HUES48 (cell line): ENCODE data around the gene RCAN2.
"Not testable (repeated sequence)": the region's sequence is repeated elsewhere in the genome, so short reads cannot be mapped to it uniquely, and the experiment has no call there.

Source experiments
- H3K27ac ChIP-seq: one replicate; pipeline ENCODE4 v1.7.0; 2013; ENCODE audit warnings: low read depth, low read length, inconsistent platforms
- H3K27me3 ChIP-seq: 2 replicates; pipeline ENCODE4 v1.6.1; 2013; ENCODE audit warnings: mild to moderate bottlenecking, low read length; ENCODE audit not compliant: control insufficient read depth, insufficient read depth
- H3K36me3 ChIP-seq: 2 replicates; pipeline ENCODE4 v1.6.1; 2013; ENCODE audit warnings: low read length; ENCODE audit not compliant: control insufficient read depth, insufficient read depth
- H3K4me1 ChIP-seq: 2 replicates; pipeline ENCODE4 v1.6.1; 2013; ENCODE audit warnings: mild to moderate bottlenecking, low read length; ENCODE audit not compliant: control insufficient read depth, insufficient read depth
- H3K4me3 ChIP-seq: 2 replicates; pipeline ENCODE4 v1.5.1; 2013; ENCODE audit warnings: mild to moderate bottlenecking, low read depth, low read length
- H3K9ac ChIP-seq: 2 replicates; pipeline ENCODE4 v1.6.1; 2013; ENCODE audit warnings: mild to moderate bottlenecking, low read depth, low read length, moderate library complexity
- H3K9me3 ChIP-seq: 2 replicates; pipeline ENCODE4 v1.6.1; 2013; ENCODE audit warnings: low read length; ENCODE audit not compliant: control insufficient read depth, insufficient read depth

RCAN2 gene

DNA sequence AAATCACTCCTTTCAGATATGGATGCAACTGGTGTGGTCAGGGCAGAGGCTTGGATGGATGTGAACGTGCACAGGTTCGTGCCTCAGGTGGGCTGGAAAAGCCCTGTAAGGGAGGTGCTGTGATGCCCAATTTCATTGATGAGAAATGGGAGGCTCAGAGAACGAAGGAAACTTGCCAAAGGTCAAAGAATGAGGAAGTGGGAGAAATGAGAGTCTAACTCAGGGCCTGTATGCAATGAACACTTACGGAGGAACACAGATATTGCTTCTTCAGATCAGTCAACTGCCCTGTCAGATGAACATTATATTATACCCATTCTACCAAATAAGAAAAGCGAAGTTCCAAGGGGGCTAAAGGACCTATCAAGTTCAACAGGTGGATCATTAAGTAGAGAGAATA lies 134.7 kb downstream of the RCAN2 start:
- no peaks in the 10 kb centered on the region for H3K36me3 ChIP-seq
- H3K9me3 ChIP-seq, result no peaks in the 10 kb centered on the region
- H3K27ac ChIP-seq, result no peak overlapping the region
- H3K4me3 ChIP-seq, result no peak overlapping the region
- H3K4me1 ChIP-seq, result peaks cover 16% of the 10 kb centered on the region
- no peak overlapping the region for H3K9ac ChIP-seq
- H3K27me3 ChIP-seq, result no peaks in the 10 kb centered on the region

GRCh38 chr6:46353528-46353927 lies 137.7 kb downstream of the RCAN2 start:
- Histone ChIP-seq H3K4me3 (no peak overlapping the region), H3K9ac (no peak overlapping the region), H3K27ac (no peak overlapping the region), H3K36me3 (no peaks in the 10 kb centered on the region), H3K9me3 (no peaks in the 10 kb centered on the region), H3K27me3 (no peaks in the 10 kb centered on the region), H3K4me1 (peaks cover 10% of the 10 kb centered on the region)

GRCh38 chr6:46352541-46353268 lies 138.5 kb downstream of the RCAN2 start:
- no peaks in the 10 kb centered on the region for H3K9me3 ChIP-seq
- no peak overlapping the region for H3K27ac ChIP-seq
- H3K4me3 ChIP-seq, result no peak overlapping the region
- peaks cover 3% of the 10 kb centered on the region; the same call in 1 of the 2 replicates for H3K4me1 ChIP-seq
- H3K9ac ChIP-seq, result no peak overlapping the region
- H3K27me3 ChIP-seq, result no peaks in the 10 kb centered on the region
- no peaks in the 10 kb centered on the region for H3K36me3 ChIP-seq

- no peak overlapping the region for H3K27ac ChIP-seq
- no peaks in the 10 kb centered on the region for H3K36me3 ChIP-seq
- no peak overlapping the region for H3K9ac ChIP-seq
Measured at GRCh38 chr6:46350714-46351113, 140.5 kb downstream of the RCAN2 start.

GRCh38 chr6:46347669-46348068 lies 143.6 kb downstream of the RCAN2 start:
- no peak overlapping the region for H3K9ac ChIP-seq
- no peaks in the 10 kb centered on the region for H3K9me3 ChIP-seq
- H3K27ac ChIP-seq, result no peak overlapping the region
- no peaks in the 10 kb centered on the region for H3K4me1 ChIP-seq
- no peak overlapping the region for H3K4me3 ChIP-seq
- H3K36me3 ChIP-seq, result no peaks in the 10 kb centered on the region
- no peaks in the 10 kb centered on the region for H3K27me3 ChIP-seq

More at GRCh38 chr6:46350714-46351113, 140.5 kb downstream of the RCAN2 start:
- Histone ChIP-seq H3K4me3 (no peak overlapping the region), H3K4me1 (no peaks in the 10 kb centered on the region), H3K27me3 (no peaks in the 10 kb centered on the region), H3K9me3 (no peaks in the 10 kb centered on the region)

DNA sequence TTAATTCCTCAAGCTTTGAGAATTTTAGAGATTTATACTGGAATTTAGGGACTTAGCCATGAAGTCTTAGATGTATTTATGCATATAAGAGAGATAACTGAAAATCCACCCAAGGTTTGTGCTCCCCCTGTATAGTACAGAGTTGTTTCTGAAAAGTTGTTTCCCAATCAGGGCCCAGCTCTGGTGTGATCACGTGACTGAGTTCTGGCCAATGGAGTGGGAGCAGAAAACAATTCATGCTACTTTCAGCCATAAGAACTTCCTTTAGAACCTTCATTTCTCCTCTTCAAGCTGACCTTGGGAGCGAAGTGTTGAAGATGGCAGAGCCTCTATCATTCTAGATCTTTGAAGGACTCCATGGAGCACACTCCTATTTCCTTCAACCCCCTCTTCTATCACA lies 151.0 kb downstream of the RCAN2 start:
- Histone ChIP-seq H3K4me1 (no peaks in the 10 kb centered on the region), H3K9ac (no peak overlapping the region), H3K27me3 (no peaks in the 10 kb centered on the region), H3K9me3 (no peaks in the 10 kb centered on the region), H3K27ac (no peak overlapping the region), H3K4me3 (no peak overlapping the region), H3K36me3 (no peaks in the 10 kb centered on the region)

DNA sequence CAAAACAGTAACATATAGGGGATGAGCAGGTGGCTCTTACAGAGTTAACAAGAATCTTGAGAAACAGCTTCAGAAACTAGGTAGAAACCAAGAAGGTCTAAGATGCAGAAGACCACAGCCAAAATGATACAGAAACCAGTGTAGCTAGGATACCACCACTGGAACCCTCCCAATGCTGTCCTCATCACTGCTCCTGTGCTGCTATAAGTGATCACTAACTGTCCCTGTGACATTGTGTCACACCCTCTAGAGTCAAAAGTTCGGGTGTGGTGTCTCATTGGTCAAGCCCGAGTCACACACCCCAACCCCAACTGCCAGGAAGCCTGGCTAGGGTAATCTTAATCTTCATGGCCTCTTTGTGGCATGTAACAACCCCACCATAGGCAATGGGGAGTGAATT lies 153.1 kb downstream of the RCAN2 start:
- H3K27ac ChIP-seq, result no peak overlapping the region

DNA sequence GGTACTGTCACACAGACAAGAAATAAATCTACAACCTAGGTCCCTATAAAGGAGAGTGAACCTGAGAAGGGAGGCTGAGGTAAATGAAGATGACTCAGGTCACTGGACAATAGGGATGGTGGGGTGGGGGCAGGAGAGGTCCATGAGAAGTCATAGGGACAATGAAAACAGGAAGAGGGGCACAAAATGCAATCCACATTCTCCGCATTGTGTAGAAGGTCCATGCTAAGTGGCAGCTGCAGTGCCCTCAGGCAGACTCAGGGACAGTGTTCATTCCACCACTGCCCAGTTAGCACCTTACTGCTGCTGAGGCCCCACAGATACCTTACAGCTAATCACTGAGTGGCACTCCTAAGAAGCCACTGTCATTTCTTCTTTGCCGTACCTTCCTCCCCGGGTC lies 156.8 kb downstream of the RCAN2 start:
- Histone ChIP-seq H3K9me3 (no peaks in the 10 kb centered on the region), H3K4me3 (no peak overlapping the region), H3K4me1 (no peaks in the 10 kb centered on the region), H3K27ac (no peak overlapping the region), H3K36me3 (no peaks in the 10 kb centered on the region), H3K9ac (no peak overlapping the region), H3K27me3 (no peaks in the 10 kb centered on the region)

More for the DNA sequence above, 153.1 kb downstream of the RCAN2 start:
- no peaks in the 10 kb centered on the region for H3K36me3 ChIP-seq
- no peaks in the 10 kb centered on the region for H3K27me3 ChIP-seq
- no peaks in the 10 kb centered on the region for H3K9me3 ChIP-seq
- H3K4me1 ChIP-seq, result no peaks in the 10 kb centered on the region
- H3K9ac ChIP-seq, result no peak overlapping the region
- H3K4me3 ChIP-seq, result no peak overlapping the region

- H3K4me3 ChIP-seq, result no peak overlapping the region
- no peaks in the 10 kb centered on the region for H3K36me3 ChIP-seq
- H3K9me3 ChIP-seq, result no peaks in the 10 kb centered on the region
- H3K27me3 ChIP-seq, result no peaks in the 10 kb centered on the region
- no peaks in the 10 kb centered on the region for H3K4me1 ChIP-seq
- H3K9ac ChIP-seq, result no peak overlapping the region
- H3K27ac ChIP-seq, result no peak overlapping the region
Measured at GRCh38 chr6:46333481-46333880, 157.8 kb downstream of the RCAN2 start.

DNA sequence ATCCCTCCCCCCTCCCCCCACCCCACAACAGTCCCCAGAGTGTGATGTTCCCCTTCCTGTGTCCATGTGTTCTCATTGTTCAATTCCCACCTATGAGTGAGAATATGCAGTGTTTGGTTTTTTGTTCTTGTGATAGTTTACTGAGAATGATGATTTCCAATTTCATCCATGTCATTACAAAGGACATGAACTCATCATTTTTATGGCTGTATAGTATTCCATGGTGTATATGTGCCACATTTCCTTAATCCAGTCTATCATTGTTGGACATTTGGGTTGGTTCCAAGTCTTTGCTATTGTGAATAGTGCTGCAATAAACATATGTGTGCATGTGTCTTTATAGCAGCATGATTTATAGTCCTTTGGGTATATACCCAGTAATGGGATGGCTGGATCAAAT lies 158.8 kb downstream of the RCAN2 start:
- not testable (repeated sequence) for H3K36me3 ChIP-seq, H3K9ac ChIP-seq, H3K27ac ChIP-seq, H3K9me3 ChIP-seq, H3K27me3 ChIP-seq, H3K4me1 ChIP-seq, H3K4me3 ChIP-seq

GRCh38 chr6:46331461-46331860 lies 159.8 kb downstream of the RCAN2 start:
- Histone ChIP-seq H3K9ac (no peak overlapping the region), H3K27me3 (no peaks in the 10 kb centered on the region), H3K27ac (no peak overlapping the region), H3K4me1 (no peaks in the 10 kb centered on the region), H3K4me3 (no peak overlapping the region), H3K9me3 (no peaks in the 10 kb centered on the region), H3K36me3 (no peaks in the 10 kb centered on the region)
